Smooth muscle cell (in vitro differentiated cells): ENCODE measurements around the gene BDKRB2. TPM values are rescaled to one million over a fixed set of nuclear protein-coding genes. Genes with fewer than 3 reads are reported as not detected.

Experiments
- DNase-seq: peaks from one replicate; lab custom pipeline; 2025; ENCODE audit not compliant: unreplicated experiment; lab: John Stamatoyannopoulos, UW
- H2AFZ ChIP-seq: fragments of 200-600 bp; sonication (generic); 2 replicates; pipeline ENCODE4 v1.6.0; 2016; ENCODE audit warnings: antibody characterized with exemption, low read depth, mild to moderate bottlenecking
- H3F3A ChIP-seq: fragments of 200-600 bp; sonication (generic); 2 replicates; pipeline ENCODE4 v1.6.0; 2017; ENCODE audit warnings: antibody characterized with exemption, low read depth
- H3K27ac ChIP-seq: fragments of 200-600 bp; sonication (generic); 2 replicates; pipeline ENCODE4 v1.5.1; 2016; ENCODE audit warnings: low read depth, mild to moderate bottlenecking
- H3K27me3 ChIP-seq: fragments of 200-600 bp; sonication (generic); 2 replicates; pipeline ENCODE4 v1.6.1; 2016; ENCODE audit warnings: low read depth, mild to moderate bottlenecking
- H3K36me3 ChIP-seq: fragments of 200-600 bp; sonication (generic); 2 replicates; pipeline ENCODE4 v1.5.1; 2016; ENCODE audit warnings: low read depth
- H3K4me1 ChIP-seq: fragments of 200-600 bp; sonication (generic); 2 replicates; pipeline ENCODE4 v1.5.1; 2016; ENCODE audit warnings: low read depth
- H3K4me2 ChIP-seq: fragments of 200-600 bp; sonication (generic); 2 replicates; pipeline ENCODE4 v1.6.0; 2016; ENCODE audit warnings: mild to moderate bottlenecking
- H3K4me3 ChIP-seq: fragments of 200-600 bp; sonication (generic); 2 replicates; pipeline ENCODE4 v1.5.1; 2016; ENCODE audit warnings: mild to moderate bottlenecking
- H3K79me2 ChIP-seq: fragments of 200-600 bp; sonication (generic); 2 replicates; pipeline ENCODE4 v1.6.0; 2016; ENCODE audit warnings: low read depth, mild to moderate bottlenecking
- H3K9ac ChIP-seq: fragments of 200-600 bp; sonication (generic); 2 replicates; pipeline ENCODE4 v1.6.0; 2016; ENCODE audit warnings: low read depth
- H3K9me3 ChIP-seq: fragments of 200-600 bp; sonication (generic); replicated peaks from 2 replicates; pipeline ENCODE4 v1.5.1; 2016; ENCODE audit warnings: low read depth
- H4K20me1 ChIP-seq: fragments of 200-600 bp; sonication (generic); 2 replicates; pipeline ENCODE4 v1.6.0; 2016; ENCODE audit warnings: low read depth
- WGBS: methylation state at CpG from one replicate; pipeline ENCODE4 v1.1.7; 2016; ENCODE audit warnings: low lambda C conversion rate; 5-methylcytosine and 5-hydroxymethylcytosine counted together
- polyA plus RNA-seq: library from polyadenylated mRNA; unstranded; fragments of >200 nt; fragmentation: Nextera tagmentation; extraction: Ambion mirVana; gene quantifications from 2 replicates; pipeline ENCODE4 v1.2.1, GENCODE V29; 2016
- total RNA-seq: library from RNA; depleted of rRNA; stranded (reverse); fragments of >200 nt; gene quantifications from 2 replicates; pipeline ENCODE4 v1.2.3, GENCODE V29; 2014
- TF ChIP-seq, protein P1 (sequence below): fragments of 200-600 bp; sonication (generic); IDR thresholded peaks from 2 replicates; pipeline ENCODE4 v1.5.1; 2017; ENCODE audit warnings: borderline replicate concordance, mild to moderate bottlenecking, antibody characterized with exemption; ENCODE audit not compliant: insufficient read depth, poor library complexity, severe bottlenecking

Gene BDKRB2
- total and polyA plus RNA-seq, 2 experiments from 2014 or later, result 10.4 to 16.9 TPM

DNA sequence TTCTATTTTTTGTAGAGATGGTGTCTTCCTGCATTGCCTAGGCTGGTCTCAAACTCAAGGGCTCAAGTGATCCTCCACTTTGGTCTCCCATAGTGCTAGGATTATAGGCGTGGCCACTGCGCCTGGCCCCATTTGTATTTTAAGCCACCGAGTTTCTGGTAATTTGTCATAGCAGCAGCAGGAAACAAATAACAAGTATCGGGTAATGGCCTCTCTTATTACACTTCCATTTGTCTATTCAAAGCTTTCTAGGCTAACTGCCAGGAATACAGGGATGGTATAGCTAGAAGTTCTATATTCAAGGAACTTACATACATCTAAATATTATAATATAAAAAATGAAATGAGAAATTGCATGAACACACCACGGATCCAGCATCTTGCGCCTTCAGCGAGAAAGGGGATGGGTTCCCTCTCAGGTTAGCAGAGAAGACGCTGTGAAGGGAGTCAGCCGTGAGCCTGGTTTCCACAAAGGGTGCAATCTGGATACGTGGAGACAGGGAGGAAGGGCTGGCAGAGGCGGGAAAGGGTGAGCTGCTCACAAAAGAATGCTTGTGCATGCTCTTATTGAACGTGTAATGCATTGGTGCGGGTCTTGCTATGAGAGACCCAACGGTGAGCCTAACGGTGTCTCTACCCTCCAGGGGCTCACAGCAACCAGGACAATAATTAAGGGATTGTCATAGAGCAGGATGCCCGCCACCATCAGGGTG, 60.9 kb downstream of the BDKRB2 start:
- WGBS, result 69% methylated on average over 16 of the region's 16 CpGs
- H3K36me3 ChIP-seq, result no peaks in the 10 kb centered on the region
- no peaks in the 10 kb centered on the region for H3K9me3 ChIP-seq
- no peak overlapping the region for H3K27ac ChIP-seq
- no peak overlapping the region for H2AFZ ChIP-seq
- H3K4me1 ChIP-seq, result peaks cover 17% of the 10 kb centered on the region
- no peak overlapping the region for H3K9ac ChIP-seq
- H4K20me1 ChIP-seq, result no peaks in the 10 kb centered on the region
- no peak for DNase-seq
- no peak overlapping the region for H3K4me2 ChIP-seq
- H3K4me3 ChIP-seq, result no peak overlapping the region
- H3K27me3 ChIP-seq, result no peaks in the 10 kb centered on the region
- TF ChIP-seq, protein P1, sequence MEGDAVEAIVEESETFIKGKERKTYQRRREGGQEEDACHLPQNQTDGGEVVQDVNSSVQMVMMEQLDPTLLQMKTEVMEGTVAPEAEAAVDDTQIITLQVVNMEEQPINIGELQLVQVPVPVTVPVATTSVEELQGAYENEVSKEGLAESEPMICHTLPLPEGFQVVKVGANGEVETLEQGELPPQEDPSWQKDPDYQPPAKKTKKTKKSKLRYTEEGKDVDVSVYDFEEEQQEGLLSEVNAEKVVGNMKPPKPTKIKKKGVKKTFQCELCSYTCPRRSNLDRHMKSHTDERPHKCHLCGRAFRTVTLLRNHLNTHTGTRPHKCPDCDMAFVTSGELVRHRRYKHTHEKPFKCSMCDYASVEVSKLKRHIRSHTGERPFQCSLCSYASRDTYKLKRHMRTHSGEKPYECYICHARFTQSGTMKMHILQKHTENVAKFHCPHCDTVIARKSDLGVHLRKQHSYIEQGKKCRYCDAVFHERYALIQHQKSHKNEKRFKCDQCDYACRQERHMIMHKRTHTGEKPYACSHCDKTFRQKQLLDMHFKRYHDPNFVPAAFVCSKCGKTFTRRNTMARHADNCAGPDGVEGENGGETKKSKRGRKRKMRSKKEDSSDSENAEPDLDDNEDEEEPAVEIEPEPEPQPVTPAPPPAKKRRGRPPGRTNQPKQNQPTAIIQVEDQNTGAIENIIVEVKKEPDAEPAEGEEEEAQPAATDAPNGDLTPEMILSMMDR, result no peak
- peaks cover 28% of the 10 kb centered on the region for H3F3A ChIP-seq
- no peaks in the 10 kb centered on the region for H3K79me2 ChIP-seq

DNA sequence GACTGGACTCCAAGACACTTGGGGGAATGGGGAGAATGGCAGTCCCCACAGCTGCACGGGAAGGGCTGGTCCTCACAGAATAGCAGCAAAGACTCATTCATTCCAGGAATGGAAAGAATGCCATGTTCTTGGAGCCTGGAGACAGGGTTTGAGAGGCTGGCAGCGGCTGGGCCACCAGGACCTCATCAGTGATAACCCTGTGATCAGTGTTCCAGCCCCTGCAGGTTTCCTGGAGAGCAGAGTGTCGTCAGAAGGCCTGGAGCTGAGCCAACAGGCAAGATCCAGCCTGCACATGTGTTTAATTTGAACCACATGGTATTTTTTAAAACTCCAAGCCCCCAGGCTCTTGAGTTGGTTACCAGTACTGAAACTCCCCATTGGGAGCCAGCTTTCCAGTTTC, 62.7 kb downstream of the BDKRB2 start:
- WGBS, result 2% methylated on average over 3 of the region's 3 CpGs
- no peaks in the 10 kb centered on the region for H3K79me2 ChIP-seq
- H3K27me3 ChIP-seq, result no peaks in the 10 kb centered on the region
- no peak overlapping the region for H2AFZ ChIP-seq
- TF ChIP-seq, protein P1, result no peak
- H3K4me1 ChIP-seq, result peaks cover 16% of the 10 kb centered on the region
- peak overlapping the region; percentile 65 for H3K4me2 ChIP-seq
- no peak for DNase-seq
- H3K27ac ChIP-seq, result peak overlapping the region; percentile 95
- no peaks in the 10 kb centered on the region for H3K36me3 ChIP-seq
- H3K9ac ChIP-seq, result peak overlapping the region; percentile 78
- no peaks in the 10 kb centered on the region for H4K20me1 ChIP-seq
- H3F3A ChIP-seq, result peaks cover 29% of the 10 kb centered on the region
- H3K4me3 ChIP-seq, result no peak overlapping the region
- no peaks in the 10 kb centered on the region for H3K9me3 ChIP-seq

DNA sequence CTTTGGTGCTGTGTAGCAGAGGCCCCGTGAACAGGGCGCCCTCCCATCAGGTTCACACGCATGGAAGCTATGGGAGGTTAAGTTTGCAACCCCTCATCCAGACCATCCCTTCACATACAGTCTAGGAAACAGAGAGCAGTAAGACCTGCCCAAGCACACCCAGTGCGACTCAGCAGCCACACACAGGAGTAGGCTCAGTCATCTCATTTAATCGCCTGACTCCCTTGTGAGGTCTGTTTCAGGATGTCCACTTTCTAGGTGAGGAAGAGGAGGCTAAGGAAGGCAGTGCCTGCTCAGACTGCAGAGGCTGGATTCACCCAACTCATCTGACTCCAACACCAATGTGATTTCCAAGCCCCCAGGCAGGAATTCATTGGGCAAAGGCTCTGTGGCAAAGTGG, 63.3 kb downstream of the BDKRB2 start:
- DNase-seq, result no peak
- Histone ChIP-seq H3K36me3 (no peaks in the 10 kb centered on the region), H4K20me1 (no peaks in the 10 kb centered on the region), H3K9me3 (no peaks in the 10 kb centered on the region), H3K4me3 (no peak overlapping the region), H3K4me2 (peak overlapping the region; percentile 65), H3K27me3 (no peaks in the 10 kb centered on the region), H3K9ac (peak overlapping the region; percentile 78), H2AFZ (no peak overlapping the region), H3F3A (peaks cover 29% of the 10 kb centered on the region), H3K4me1 (peaks cover 16% of the 10 kb centered on the region), H3K27ac (peak overlapping the region; percentile 95), H3K79me2 (no peaks in the 10 kb centered on the region)
- 77% methylated on average over 5 of the region's 5 CpGs for WGBS
- TF ChIP-seq, protein P1, result no peak
